ENCODE results near the gene ZSWIM6.
"Not testable (repeated sequence)": the region's sequence is repeated elsewhere in the genome, so short reads cannot be mapped to it uniquely, and the experiment has no call there.

ZSWIM6 gene

DNA sequence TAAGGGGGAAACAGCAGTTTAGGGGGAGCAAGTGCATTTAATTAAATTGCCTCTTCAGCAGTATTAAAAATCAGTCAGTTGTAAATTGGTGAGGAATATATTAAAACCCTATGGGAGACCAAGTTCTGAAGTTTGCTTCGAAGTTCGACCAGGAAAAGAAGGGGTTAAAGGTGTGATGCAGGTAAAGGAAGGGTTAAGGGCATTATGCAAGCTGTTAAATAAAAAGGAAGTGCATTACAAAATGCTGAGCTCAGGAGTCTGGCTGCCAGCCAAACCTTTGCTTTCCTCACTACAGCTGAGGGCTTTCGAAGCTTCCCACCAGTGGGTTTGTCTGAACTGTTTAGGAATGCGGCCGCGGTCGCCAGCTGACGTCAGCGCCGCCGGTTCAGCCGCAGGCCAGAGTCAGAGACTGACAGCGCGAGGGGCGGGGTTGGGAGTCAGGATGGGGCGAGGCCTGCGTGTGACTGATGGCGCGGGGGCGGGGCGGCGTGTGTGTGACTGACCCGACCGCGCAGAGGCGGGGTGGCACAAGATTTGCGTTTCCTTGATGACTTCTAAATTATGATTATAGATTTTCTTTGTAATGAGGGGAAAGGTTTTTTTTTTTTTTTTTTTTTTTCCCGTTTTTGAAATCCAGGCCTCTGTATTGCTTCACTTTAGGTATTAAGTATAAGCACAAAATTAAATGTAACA, 76.6 kb downstream of the ZSWIM6 start:
- peak; percentile 98 for DNase-seq

DNA sequence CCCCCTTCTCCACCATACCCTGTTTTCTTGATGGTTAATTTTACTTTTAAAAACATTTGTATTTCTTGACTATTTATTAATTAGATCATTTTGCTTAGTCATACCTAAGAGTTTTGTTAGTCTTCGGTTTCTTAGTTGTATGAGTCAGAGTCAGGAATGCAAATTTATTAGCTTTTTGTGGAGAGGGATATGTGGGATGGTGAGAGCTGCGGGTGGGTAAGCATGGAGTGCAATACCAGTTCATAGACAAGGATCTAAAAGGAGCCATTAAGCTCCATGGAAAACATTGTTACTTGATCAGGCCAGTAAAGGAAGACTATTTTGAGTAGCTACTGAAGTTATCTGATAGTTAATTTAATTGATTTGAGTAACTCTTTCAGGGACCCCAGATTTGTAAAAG, 77.5 kb downstream of the ZSWIM6 start:
- peak; percentile 50 for DNase-seq

DNA sequence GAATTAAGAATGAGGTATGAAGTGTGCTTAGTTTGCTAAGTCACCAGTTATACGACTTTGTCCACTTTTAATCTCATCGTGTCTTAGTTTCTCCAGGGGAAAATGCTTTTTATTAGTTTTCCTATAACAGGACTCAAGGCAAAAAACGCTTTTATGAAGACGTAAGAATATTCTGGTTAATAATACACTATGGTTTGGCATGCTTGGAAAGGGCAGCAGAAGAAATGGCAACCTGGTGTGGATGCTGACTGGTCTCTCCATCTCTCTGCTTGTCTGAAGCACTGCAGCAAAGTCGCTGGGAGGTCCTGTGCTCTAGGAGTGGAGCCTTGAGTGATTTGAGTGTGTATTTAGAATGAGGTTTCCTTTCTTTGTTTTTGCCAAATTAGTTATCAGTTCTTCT, 78.8 kb downstream of the ZSWIM6 start:
- no peak for DNase-seq

DNA sequence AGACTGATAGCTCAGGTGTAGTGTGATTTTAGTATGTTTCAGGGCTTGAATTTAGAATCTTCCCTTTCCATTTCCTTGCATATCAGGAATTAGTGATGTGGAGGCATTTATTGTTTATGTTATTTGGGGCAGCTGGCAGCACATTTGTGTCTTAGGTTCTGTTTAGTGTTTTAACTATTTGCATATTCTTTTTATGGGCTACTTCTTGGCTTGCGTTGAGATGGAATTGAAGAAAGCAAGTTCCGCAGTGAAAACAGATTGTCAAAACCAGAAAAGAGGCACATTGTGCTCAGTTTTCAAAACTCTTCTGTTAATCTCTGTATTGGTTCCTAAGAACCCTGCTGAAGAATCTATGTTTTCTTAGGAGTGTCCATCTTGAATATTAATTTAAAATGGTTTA, 80.3 kb downstream of the ZSWIM6 start:
- no peak for DNase-seq

DNA sequence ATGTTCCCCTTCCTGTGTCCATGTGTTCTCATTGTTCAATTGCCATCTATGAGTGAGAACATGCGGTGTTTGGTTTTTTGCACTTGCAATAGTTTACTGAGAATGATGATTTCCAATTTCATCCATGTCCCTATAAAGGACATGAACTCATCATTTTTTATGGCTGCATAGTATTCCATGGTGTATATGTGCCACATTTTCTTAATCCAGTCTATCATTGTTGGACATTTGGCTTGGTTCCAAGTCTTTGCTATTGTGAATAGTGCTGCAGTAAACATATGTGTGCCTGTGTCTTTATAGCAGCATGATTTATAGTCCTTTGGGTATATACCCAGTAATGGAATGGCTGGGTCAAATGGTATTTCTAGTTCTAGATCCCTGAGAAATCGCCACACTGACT, 81.1 kb downstream of the ZSWIM6 start:
- not testable (repeated sequence) for DNase-seq

DNA sequence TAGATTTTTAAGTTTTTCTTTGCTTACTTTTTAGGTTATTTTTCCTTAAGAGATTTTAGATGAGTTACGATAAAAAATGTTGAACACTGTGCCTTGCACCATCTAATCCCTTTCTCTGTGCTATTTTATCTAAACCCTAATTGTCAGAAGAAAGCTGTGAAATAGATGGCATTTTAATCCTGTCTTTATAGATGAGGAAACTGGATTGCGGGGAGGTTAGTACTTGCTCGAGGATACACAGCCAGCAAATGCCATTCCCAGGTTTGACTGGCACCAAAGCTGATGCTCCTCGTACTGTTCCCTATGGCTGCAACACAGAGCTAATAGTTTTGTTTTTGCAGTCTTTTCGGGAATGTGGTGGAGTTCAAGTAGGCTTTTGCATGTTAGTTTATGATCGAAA, 82.7 kb downstream of the ZSWIM6 start:
- no peak for DNase-seq

DNA sequence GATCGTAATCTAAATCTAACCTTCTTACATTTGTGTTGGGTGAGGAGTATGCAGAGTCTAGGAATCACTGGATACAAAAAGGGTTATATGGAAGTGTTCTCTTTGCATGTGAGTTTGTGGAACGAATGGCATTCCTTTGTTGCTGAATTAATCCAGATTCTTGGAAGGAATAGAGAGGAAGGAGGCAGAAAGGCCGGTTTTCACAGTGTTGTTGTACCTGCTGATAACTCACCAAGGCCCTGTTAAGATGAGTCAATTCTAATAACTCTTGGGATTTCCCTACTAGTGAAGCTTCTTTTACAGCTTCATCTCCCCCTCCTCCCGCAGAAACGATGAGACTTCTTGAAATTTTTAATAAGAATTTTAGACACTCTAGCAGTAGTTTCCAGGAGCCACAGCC, 84.0 kb downstream of the ZSWIM6 start:
- no peak for DNase-seq

DNA sequence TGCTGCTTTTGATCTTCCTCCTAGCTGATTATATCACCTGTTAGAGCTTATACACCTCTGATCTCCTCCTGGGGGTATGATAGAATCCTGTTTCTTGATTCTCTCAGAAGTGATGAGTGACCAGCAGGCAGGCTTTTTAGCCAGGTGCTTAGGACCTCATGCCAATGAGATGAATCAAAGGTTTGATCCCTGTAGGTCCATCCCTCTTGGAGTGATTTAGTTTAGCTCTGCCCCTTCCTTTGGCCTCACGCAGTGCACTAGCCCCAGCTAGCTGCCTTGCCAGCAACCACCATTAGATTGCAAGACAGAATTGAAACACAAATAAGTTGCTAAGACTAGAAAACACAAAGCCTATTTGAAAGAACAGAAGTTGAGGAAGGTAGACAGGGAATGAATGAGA, 84.4 kb downstream of the ZSWIM6 start:
- no peak for DNase-seq

DNA sequence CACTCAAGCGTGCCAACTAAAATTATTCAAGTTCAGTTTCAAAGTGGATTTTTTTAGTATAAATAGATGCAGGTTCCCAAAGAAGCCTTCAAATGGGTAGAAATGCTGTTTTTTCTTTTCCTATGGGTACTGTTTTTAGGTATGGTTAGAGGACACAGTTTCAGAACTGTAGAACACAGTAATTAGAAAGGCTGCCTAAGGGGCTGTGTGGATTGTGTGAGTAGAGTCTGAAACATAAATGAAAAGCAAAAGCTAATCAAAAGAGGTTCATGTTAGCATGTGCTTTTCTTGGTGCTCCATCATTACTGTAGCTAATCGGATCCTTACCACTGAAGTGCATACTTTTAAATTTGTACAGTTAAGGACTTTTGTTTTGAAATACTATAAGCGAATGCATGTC, 85.3 kb downstream of the ZSWIM6 start:
- no peak for DNase-seq

DNA sequence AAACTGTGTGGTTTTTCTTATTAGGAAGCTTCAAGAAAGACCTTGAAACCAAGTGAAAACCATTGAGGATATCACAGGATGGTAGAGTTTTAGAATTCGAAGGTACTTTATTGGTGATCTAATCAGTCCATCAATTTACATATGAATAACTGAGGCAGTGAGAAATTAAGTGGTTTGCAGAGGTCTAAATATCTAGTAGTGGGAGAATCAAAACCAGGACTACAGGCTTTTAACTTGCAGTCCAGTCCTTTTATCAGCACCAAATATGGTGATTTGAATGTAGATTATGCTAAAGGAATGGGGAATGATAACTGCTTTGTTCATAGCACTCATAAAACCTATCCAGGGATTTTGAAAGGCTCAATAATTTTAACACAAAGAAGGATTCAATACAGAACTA, 85.8 kb downstream of the ZSWIM6 start:
- DNase-seq: no peak

DNA sequence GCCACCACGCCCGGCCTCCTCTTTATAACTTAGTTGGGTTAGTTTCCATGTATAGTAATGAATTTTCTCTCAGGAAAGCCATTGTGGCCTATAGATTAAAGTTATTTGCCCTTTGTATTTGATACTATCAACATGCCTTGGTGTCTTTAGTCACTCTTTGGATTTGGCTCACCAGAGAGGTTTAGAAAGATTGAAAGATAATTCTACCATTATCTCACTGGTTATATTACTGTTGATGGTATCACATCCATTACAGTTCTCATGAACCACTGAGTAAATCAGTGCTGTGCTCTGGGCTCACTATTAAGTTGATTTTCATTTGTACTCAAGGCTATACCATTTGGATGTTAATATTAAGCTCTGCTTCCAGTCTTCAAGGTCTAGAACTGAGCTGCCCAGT, 87.0 kb downstream of the ZSWIM6 start:
- DNase-seq: no peak

DNA sequence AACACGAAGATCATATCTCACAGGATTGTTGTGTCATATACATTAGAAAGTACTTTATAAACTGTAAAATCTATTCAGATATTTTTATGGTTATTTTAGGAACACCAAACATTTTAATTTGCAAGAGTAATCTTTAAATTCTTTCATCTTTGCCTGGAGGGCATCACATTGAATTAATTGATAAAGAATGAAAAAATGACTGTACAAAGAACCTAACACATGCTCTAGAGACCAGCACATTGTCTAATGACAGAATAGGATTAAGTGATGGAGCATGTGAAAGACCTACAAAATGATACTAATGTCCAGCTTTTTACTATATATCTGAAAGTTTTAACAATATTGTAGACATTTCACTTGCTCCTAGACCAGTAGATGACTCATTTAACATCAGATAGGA, 88.0 kb downstream of the ZSWIM6 start:
- no peak for DNase-seq

DNA sequence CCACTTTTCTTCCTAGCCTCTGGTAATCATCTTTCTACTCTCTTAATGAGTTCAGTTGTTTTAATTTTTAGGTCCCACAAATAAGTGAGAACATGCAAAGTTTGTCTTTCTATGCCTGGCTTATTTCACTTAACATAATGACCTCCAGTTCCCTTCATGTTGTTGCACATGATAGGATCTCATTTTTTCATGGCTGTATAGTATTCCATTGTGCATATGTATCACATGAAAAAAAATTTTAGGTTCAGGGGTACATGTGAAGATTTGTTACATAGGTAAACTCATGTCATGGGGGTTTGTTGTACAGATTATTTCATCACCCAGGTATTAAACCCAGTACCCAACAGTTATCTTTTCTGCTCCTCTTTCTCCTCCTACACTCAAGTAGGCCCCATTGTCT, 89.2 kb downstream of the ZSWIM6 start:
- not testable (repeated sequence) for DNase-seq

DNA sequence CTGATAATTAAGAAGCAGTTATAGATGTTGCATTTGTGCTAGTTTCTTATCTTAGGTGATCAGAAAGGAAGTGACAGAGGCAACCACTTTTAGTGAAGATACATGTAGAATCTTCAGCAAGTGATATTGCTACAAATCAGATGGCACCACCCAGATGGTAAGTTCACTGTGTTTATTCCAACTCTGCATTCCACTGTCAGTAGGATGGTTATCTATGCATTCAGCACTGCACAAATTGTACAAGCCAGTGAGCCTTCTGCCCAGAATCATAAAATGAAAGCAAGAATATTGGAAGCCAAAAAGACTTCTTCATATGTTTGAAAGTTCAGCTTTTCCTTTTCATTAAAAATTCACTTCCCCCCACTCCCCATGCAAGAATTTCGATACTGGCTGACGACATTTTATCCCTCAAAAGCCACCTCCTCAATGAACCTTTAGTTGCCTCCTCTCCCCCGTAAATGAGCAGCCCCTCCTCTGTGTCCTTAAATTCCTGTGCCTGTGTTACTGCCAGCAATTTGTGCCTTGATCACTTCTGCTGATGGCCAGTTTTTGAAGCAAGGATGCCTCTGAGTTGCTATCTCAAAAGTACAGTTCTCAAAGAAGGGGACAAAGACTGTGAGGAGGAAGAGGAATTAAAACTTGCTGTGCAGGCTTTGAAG, 91.6 kb downstream of the ZSWIM6 start:
- no peak for DNase-seq

DNA sequence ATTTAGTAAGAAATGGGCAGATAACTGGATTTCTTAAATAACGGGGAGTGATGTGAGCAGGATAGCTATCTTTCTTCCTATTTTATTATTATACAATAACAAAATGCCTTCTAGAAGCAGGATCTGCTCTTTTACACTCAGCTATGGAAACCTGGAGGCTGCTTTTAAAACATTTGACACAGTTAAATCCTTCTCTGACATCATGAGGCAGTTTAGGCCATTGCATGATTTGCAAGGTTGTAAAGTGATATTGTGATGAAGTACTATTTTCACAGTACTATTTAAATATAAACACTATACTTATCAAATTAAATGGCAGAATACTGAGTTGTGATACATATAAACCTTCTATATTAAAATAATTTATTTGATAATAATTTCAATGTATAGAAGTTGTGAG, 93.9 kb downstream of the ZSWIM6 start:
- no peak for DNase-seq

DNA sequence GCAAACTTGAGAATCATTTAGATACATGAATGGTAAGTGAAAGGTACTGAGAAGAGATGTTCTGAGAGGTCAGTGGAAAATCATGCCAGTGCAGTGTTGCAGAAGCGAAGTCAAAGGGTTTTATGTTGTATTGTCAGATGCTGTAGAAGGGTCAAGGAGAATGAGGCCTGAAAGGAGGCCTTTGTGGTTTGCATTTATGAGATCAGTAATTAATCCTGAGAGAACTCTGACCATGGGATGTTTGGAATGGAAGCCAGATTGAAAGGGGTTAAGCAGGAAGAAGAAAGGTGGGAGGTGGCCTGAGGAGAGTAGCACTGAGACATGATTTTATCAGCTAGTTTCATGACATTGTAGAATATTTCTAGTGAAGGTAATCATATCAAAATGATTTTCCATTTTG, 97.8 kb downstream of the ZSWIM6 start:
- DNase-seq: no peak

DNA sequence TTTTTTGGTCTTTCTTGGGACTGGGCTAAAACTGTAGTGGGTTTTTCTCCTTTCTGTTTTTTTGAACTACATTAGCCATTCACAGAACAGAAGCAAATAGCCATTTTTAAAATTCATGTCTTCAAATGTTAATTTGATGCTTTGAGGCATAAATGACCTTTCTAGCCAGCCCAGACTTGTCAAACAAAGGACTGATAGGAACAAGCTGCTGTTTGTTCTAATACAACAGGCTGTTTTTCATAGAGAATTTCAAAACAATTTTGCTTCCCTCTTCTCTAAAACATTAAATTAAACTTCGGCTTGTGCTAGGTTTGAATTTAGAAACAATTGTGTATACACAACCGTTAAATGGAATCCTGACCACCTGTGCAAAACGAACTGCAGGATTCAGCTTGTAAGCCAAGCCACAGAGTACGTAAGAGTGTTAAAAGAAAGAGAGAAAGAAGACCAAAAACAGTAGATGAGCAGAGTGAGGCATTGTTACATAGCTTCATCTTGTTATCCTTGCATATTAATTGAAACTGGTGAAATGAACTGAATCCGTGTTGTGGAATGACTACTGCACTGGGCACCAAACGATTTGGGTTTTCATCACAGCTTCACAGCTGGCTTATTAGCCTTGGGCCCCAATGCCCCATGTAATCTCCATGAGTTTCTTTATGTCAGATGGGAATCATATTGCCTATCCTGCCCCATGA, 100.0 kb downstream of the ZSWIM6 start:
- DNase-seq: no peak

DNA sequence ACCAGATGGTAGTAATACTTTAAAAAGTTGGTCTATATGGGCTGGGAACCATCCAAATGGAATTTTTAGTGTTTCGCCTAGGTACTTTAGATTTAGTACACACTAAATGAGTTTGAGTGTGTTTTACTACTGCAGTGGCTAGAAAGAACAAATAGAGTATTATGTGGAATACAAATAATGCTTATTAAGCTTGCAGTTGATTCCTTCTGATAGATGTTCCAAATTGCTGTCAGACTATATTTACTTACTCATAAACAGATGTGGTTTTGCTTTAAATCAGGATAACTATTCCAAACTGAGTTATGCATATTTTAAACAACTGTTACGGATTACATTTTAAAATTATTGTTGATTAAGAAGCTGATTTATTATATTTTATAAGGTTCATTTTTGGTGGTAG, 103.3 kb downstream of the ZSWIM6 start:
- no peak for DNase-seq

DNA sequence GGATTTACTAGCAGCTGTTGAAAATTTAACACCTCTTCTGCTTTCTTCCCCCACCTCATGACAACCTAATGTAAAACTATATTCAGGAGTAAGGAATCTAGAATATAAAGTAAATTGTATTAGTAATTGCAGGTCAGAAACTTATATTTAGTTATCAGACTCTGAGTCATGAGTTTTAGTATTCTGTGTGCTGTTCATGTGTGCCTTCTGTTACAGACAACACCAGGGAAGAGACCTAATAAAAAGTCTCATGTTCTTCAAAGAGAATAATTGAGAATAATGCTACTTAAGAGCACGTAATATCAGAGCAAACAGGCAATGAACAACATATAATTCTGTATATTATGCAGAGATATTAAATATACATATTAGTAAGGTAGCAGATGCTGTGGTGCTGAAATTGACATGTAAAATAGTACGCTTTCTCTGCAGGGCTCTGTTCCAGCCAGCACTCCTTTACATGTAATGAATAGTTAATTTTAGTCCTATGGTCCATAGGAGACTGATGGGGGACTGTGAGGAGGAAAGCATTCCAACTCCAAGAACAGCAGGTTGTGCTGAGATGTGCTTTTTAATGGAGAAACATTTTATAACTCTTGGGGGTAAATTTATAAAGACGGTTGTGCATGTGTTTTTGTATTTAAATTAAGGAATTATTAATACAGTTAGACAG, 106.4 kb downstream of the ZSWIM6 start:
- no peak for DNase-seq

DNA sequence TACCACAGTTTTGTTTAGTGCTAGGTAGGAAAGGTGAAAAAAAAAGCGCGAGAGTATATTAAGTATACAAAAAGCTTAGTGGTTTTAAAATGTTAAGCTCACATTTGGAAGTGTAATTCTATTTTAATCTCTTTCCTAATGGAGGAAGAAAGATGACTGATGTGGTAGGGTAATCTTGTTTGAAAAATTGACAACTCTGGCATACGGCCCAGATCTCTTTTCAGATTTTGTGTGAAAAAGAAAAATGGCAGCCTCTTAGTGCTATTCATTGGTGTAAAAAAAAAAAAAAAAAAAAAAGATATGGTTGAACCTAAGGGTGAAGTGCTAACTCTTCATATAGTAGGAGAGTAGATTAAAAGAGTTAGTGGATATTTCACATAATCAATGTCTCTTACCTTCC, 108.0 kb downstream of the ZSWIM6 start:
- no peak for DNase-seq

DNA sequence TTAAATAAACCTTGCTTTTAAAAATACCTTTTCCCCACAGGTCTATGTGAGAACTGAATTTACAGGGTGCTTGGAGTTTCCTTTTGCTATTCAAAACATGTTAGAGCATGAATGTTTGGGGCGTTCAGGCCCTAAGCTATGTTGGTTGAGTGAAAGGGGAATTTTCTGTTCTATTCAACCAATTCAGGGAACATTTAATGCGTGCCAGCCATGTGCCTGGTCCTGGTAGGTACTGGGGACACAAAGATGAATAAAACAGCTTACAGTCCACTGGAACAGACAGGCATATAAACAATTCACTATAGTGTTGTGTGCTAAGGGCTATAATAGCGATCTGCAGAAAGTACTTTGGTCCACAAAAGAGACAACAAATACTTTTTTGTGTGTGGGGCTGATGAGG, 108.5 kb downstream of the ZSWIM6 start:
- no peak for DNase-seq

DNA sequence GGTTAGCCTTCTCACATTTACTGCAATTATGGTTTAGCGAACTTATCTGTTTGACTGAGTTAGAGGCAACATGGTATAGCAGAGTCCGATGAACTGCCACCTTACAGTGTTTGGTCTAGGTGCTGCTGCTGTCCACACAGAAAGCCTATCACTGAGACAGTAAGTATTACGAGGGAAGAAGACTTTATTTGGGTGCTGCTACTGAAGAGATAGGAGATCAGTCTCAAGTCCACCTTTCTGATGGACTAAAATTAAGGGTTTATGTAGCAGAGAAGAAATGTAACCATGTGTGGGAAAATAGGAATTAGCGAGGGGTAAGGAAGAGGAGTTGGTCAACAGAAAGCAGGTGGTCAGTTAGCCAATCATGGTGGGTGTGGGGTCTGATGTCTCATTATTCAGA, 109.7 kb downstream of the ZSWIM6 start:
- no peak for DNase-seq

DNA sequence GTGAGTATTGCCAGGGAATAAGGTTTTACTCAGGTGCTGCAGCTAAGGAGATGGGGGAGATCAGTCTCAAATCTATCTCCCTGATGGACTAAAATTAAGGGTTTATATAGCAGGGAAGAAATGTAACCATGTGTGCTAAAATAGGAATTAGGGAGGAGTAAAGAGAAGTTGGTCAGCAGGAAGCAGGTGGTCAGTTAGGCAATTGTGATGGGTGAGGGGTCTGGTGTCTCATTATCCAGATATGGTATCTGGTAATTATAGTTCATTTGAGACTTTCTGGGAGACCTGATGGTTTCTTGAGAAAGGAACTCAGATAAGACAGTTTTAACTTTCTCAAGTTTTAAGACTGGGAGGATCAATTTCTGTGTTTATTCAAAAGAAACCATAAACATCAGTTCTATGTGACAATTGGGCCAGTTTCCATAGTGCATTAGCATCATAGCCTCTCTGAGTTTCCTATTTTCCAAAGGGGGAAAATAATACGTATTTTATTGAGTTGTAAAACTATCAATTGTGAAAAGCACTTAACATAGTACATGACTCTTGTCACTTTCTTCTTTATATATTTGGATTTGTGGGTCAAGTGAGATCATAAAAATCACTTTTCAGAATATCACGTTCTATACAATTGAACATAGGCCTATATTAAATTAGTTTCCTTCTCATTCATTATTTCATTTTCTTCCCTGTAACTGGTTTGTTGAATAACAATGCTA, 115.9 kb downstream of the ZSWIM6 start:
- DNase-seq: no peak

Measured in eye (tissue), 1 donor.